NK-92 (cell line): ENCODE data around the gene SPG11.
A peak's percentile ranks its signal among the peaks of the same experiment; 100 is the strongest.
"Not testable (repeated sequence)": the region's sequence is repeated elsewhere in the genome, so short reads cannot be mapped to it uniquely, and the experiment has no call there.

Experiments used
- DNase-seq: peaks from one replicate; lab custom pipeline; 2025; ENCODE audit not compliant: unreplicated experiment; lab: John Stamatoyannopoulos, UW

Gene SPG11

DNA sequence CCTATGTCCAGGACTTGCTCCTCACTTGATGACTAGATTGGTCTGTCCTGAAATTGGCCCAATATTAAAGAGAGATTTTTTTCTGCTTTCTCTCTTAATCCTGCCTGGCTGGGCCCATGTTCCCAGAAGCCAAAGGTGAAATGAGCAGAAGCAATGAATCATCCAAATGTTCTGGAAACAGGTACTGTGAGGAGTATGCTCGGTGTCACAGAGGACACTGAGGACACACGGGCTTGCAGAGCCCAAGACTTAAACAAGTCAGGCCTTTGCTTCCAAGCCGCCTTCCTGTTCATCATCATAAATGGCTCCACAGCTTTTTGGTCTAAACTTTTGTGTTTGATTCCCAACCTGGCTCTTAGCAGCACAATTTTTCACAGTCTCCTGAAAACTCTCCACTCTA, 95.1 kb downstream of the SPG11 start:
- DNase-seq: no peak

DNA sequence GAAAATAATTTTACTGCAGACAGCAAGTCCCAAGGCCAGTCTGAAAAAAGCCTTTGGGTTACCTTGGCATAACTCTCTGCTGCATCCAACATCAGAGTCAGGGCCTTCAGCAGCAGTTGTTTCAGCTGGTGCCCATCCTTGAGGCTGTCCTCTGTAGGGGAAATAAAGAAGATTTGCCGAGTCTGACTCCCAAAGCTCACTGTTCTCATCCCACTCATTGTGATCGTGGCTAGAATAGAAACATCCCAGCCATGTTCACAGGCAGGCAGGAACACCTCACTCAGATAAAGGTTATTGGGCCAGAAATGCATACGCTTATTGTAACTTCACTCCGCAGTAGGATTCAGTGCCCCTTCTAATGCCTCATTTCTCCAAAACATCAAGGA, 97.3 kb downstream of the SPG11 start:
- DNase-seq: no peak

GRCh38 chr15:44565387-44566154, 97.9 kb downstream of the SPG11 start:
- no peak for DNase-seq

- DNase-seq: not testable (repeated sequence)
These were observed 102.5 kb downstream of the SPG11 start for GRCh38 chr15:44560926-44561325.

GRCh38 chr15:44554934-44555723, 108.3 kb downstream of the SPG11 start:
- no peak for DNase-seq

DNA sequence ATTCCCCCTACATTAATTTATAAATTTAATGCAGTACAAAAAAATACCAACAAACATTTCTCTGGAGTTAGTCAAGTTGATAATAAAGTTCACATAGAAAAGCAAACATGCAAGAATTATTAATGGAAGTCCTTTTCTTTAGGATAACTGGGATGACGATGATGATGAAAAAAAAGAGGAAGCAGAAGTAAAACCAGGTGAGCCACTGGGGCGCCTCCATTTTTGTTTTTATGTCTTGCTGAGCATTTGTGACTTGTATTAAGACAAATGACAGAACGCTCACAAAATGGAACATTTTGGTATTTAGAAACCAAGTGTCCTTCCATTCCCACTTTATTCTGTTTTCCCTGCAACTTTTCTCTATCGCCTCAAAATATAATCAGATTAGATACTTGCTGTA, 112.7 kb downstream of the SPG11 start:
- no peak for DNase-seq

DNA sequence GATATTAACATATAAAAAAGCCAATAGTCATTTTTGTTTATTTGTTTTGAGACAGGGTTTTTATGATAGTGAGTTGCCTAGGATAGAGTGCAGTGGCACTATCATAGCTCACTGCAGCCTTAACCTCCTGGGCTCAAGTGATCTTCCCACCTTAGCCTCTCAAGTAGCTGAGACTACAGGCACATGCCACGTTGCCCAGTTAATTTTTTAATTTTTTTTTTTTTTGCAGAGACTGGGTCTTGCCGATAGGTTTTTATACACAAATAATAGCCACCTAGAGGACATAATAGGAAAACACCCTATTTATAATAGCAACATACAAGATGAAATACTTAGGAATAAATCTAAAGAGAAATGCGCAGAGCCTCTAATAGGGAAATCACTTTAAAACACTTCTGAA, 113.2 kb downstream of the SPG11 start:
- DNase-seq: no peak

DNA sequence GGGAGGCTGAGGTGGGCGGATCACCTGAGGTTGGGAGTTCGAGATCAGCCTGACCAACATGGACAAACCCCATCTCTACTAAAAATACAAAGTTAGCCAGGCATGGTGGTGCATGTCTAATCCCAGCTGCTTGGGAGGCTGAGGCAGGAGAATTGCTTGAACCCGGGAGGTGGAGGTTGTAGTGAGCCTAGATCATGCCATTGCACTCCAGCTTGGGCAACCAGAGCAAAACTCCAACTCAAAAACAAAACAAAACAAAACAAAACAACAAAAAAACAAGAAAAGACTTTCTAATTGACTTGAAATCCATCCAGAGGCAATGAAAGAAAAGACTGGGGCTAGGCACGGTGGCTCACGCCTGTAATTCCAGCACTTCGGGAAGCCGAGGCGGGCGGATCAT, 114.3 kb downstream of the SPG11 start:
- DNase-seq: not testable (repeated sequence)

DNA sequence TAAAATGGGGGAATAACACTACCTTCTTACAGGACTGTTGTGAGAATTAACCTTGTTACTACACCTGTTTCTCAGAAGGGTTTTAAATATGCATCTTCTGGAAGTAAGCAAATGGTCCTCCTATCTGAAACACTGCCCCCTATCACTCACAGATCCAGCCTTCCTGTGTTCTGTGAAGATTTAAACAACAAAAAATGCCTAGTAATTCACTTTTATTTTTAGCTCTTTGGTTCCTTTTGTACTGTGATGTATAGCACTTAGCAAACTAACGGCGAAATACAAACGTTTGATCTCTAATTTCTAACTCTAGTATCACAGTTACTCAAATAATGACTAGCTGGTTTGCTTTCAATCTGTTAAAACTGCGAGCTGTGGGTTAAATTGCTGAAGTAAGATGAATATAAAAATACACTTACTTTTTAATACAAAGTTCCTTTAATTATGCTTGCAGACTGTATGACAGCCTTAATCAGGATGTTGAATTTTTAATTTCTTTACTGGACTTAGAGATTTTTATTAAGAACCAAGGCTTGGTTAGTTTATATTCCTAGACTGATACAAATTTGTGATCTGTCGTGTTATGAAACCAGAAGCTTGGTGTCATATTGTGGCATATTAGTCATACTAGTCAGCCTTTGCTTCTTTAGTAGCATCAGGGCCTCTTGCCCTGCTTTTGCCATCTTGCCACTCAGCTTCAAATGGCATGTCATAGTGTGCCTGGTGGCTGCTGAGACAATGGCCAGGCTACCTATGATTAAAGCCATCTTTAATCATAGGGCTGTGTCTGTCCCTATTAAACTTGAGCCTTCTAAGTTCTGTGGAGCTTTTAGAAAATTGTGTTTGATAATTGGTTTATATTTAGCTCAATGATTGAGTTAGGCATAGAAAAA, 117.3 kb downstream of the SPG11 start:
- no peak for DNase-seq

- not testable (repeated sequence) for DNase-seq
These were observed 118.7 kb downstream of the SPG11 start for GRCh38 chr15:44544745-44545144.

- no peak for DNase-seq
These were observed 120.9 kb downstream of the SPG11 start for GRCh38 chr15:44542596-44542995.

DNA sequence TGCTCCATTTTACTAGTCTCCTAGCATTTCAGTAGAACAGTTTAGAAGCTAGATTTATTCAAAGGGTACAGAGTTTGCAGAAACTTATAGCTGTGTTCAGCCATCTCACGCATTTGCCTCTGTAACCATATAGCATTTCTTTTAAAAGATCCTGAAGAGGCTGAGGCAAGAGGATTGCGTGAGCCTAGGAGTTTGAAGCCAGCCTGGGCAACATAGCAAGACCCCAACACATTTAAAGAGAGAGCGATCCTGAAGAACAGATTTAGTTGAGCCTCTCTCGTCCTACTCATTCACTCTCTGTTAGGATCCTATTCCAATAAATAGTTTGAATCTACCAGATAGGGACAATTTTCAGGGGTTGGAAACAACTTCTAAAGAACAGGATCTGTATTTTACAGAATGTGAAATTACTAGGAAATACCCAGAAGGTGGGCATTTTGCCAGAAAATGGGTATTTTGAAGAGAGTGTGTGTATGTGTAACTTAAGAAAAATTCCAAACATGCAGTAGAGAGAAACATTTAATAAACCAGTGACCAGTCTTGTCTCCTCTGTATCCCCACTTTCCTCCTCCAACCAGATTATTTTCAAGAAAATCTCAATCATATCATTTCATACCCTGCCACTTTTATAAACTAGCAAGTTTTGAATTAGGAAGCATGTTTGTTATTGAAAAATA, 122.0 kb downstream of the SPG11 start:
- DNase-seq: no peak

DNA sequence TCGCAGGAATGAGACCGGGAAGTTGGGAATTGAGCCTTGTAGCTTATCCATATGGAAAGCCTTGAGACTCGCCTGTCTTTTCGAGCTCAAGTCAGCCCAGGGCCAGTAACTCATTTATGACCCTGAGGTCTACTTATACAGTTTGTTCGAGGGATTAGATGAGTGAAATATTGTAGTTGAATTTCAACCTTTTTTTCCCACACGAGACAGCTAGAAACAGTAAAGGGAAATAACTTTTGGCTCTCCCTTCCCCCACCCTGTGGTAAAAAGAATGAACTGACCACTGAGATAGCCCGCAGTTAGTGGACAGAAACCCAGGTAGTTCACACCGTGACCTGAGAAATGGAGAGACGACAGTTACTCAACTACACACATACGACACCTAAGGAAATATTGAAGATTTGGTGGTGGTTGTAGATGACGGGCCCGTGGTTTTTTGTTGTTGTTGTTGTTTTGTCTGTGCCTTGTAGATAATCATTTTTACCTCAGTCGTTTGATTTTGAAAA, 125.7 kb downstream of the SPG11 start:
- DNase-seq: no peak

- DNase-seq: peak; percentile 54
These were observed 126.3 kb downstream of the SPG11 start, which contains the start of gene EIF3J for GRCh38 chr15:44536962-44537734. Gene EIF3J (plus strand): TSS chr15:44537147. CDS start chr15:44537195, 48 bp downstream.

GRCh38 chr15:44536302-44536961, 127.0 kb downstream of the SPG11 start:
- DNase-seq: no peak

DNA sequence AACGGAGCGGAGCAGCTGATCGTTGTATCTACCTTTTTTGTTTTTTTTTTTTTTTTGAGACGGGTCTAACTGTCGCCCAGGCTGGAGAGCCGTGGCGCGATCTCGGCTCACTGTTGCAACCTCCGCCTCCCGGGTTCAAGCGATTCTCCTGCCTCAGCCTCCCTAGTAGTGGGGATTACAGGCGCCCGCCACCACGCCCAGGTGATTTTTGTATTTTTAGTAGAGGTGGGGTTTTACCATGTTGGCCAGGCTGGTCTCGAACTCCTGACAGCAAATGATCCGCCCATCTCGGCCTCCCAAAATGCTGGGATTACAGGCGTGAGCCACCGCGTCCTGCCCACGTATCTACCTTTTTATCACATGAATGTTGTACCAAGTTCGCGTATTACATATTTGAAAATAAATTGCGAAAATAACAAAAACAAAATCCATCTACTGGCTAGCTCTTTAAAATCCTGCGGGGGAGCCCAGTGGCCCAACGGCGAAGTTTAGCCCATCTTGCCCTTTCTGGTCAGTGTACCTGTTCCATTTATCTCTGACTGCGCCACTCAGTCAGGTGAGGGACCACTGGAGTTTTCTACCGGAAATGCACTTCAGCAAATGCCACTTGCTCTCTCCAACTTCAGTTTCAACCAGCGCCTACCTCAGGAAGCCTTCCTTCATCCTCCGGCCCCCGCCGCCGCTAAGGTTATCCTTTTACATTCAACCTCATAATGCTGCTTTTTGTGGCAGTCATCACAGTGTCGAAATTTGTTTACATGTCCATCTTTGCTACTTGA, 127.8 kb downstream of the SPG11 start:
- no peak for DNase-seq

GRCh38 chr15:44535092-44535491, 128.4 kb downstream of the SPG11 start:
- DNase-seq: no peak

DNA sequence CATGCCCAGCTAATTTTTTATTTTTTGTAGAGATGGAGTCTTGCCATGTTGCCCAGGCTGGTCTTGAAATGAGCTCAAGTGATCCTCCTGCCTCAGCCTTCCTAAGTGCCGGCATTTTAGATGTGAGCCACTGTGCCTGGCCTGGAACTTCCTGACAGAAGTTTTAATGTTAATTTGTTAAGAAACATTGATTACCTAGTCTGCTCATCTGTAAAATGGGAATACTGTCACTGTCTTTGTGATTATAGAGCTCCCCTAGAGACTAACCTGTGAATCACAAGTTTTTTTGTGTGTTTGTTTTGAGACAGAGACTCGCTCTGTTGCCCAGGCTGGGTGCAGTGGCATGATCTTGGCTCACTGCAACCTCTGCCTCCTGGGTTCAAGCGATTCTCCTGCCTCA, 130.8 kb downstream of the SPG11 start:
- no peak for DNase-seq
